Neuron (in vitro differentiated cells): Measurements from ENCODE around the gene IL11RA.

Experiments used
- H2AFZ ChIP-seq: one replicate; pipeline ENCODE4 v1.6.1; 2013; ENCODE audit warnings: low read depth, mild to moderate bottlenecking, inconsistent platforms, low read length, moderate library complexity
- H3K27me3 ChIP-seq: one replicate; pipeline ENCODE4 v1.6.1; 2013; ENCODE audit warnings: low read length; ENCODE audit not compliant: insufficient read depth
- H3K36me3 ChIP-seq: one replicate; pipeline ENCODE4 v1.6.1; 2013; ENCODE audit warnings: low read length; ENCODE audit not compliant: insufficient read depth
- H3K4me1 ChIP-seq: one replicate; pipeline ENCODE4 v1.6.1; 2013; ENCODE audit warnings: low read length; ENCODE audit not compliant: insufficient read depth
- H3K4me3 ChIP-seq: 2 replicates; pipeline ENCODE4 v1.5.1; 2013; ENCODE audit warnings: mild to moderate bottlenecking, low read length, moderate library complexity
- H3K9me3 ChIP-seq: one replicate; pipeline ENCODE4 v1.6.1; 2013; ENCODE audit warnings: low read length

Gene IL11RA

DNA sequence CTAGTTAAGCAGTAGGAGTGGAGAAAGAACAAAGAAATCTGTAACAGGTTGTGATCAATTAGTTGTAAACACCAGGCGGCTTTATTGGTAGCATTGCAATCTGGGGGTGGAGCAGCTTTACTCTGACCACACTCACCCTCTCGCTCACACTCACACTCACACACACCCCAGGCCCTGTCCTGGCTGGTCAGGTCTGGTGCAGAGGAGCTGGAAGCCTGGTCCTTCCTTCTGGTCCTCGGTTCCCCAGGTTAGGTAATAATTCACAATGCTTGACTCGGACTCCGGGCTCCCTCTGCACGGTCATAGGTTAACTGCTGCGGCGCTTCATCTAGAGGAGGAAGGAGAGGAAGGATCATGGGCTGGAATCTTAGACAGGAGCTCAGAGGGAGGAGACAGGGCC is 37.5 kb downstream of the IL11RA start:
- H3K9me3 ChIP-seq = no peaks in the 10 kb centered on the region
- no peak overlapping the region for H2AFZ ChIP-seq
- no peak overlapping the region for H3K4me3 ChIP-seq
- no peaks in the 10 kb centered on the region for H3K4me1 ChIP-seq
- H3K36me3 ChIP-seq = no peaks in the 10 kb centered on the region
- peaks cover 3% of the 10 kb centered on the region for H3K27me3 ChIP-seq

DNA sequence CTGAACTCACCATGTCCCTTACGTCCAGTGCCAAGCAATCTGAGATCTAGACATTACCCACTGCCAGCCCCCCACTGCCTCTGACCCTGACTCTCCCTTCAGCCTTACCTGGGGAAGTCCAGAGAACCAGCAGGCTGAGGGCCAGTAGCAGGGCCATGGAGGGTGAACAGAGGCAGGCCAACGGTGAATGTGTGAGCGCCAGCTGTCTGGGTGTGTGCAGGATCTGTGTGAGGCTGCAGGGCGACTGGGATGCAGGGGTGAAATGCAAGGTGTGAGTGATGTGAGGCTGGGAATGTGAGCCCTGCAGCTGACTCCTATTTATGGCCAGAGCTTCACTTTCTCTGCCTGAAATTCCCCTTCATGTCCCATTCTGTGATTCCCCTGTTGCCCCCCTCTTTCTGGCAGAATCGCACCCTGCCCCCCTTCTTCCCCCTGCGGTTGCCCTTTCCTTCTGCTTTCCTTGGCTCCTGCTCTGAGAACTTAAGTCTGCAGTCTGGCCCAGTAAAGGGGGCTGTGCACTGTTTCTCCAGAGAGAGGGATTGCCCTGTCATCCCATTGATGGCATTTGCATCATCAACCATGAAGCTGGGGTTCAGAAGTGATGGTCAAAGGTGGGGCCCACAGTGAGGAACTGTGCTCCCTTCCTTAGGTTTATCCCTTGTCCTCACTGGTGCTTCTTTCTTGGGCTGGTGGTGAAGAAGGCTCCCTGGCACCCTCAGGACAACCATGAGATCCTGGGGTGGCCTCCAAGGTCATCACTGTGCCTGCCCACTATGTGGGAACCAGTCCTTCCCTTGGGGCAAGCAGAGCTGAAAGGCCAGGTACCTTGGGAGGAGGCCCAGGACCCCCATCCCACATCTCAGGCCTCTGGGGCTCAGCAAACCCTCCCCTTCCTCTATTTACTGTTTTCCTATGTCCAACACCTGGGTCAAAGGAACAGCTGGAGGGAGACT is 39.3 kb downstream of the IL11RA start, which contains the start of gene CCL19:
CCL19 (minus strand) TSS at position 294 of the 953 bp plus-strand sequence; CDS start at position 157, 137 bp downstream.
- H2AFZ ChIP-seq = no peak within 1 kb of the TSS
- no peak within 1 kb of the TSS for H3K4me3 ChIP-seq
- no peaks in the 10 kb centered on the region for H3K9me3 ChIP-seq
- H3K36me3 ChIP-seq = no peaks in the 10 kb centered on the region
- no peaks in the 10 kb centered on the region for H3K4me1 ChIP-seq
- peaks cover 3% of the 10 kb centered on the region for H3K27me3 ChIP-seq

DNA sequence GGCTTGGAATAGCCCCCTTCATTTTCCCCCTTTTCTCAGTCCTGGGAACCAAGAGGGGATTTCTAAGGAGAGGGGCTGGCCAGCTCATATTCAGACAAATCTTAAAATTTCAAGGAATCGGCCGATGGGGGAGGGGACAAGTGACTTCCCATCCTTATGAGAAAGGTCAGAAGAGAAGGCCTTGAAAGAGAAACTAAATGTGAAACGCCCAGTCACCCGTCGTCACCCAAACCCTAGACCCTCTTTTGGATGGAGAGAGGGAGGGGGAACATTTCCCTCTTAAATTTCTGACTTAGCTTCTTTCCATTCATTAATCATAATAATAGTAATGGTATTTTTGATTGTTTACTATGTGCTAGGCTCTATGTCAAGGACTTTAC is 39.9 kb downstream of the IL11RA start:
- H3K4me3 ChIP-seq = no peak overlapping the region
- no peaks in the 10 kb centered on the region for H3K9me3 ChIP-seq
- peaks cover 5% of the 10 kb centered on the region for H3K27me3 ChIP-seq
- H3K36me3 ChIP-seq = no peaks in the 10 kb centered on the region
- no peaks in the 10 kb centered on the region for H3K4me1 ChIP-seq
- no peak overlapping the region for H2AFZ ChIP-seq

DNA sequence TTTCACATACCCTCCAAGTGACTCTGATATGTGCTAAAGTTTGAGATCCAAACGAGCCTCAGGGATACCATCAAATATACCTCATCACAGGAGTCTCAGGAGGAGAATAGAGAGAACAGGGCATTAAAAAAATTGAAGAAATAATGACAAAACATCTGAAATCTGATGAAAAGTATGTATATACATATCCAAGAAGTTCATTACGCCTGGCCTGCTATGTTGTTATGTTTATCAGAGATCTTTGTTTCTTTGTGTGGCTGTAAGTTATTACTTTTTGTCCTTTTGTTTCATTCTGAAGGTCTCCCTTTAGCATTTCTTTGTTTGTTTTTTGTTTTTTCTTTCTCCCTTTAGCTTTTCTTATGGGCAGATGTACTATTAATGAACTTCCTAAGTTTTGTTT is 41.6 kb downstream of the IL11RA start:
- H2AFZ ChIP-seq = no peak overlapping the region
- H3K4me1 ChIP-seq = no peaks in the 10 kb centered on the region
- no peaks in the 10 kb centered on the region for H3K36me3 ChIP-seq
- H3K9me3 ChIP-seq = no peaks in the 10 kb centered on the region
- peaks cover 5% of the 10 kb centered on the region for H3K27me3 ChIP-seq
- H3K4me3 ChIP-seq = no peak overlapping the region

DNA sequence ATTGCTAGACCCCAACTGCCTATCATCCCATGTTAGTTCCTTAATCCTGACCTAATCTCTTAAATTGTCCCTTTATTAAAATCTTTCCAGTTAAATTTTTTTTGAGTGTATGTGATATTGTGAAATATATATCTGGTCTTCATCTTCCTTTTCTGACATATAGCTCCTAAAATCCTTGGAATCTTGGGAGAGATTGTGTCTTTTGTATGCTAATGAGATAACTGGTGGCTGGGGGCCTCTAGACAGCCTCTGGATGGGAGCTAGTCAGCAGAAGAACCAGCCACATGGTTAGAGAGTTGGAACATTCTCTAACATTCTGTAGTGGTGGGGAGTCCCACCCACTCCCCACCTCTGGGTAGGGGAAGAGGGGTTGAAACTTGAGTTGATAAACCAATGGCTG is 42.8 kb downstream of the IL11RA start:
- Histone ChIP-seq H3K4me1 (no peaks in the 10 kb centered on the region), H3K4me3 (no peak overlapping the region), H3K36me3 (no peaks in the 10 kb centered on the region), H3K9me3 (no peaks in the 10 kb centered on the region), H3K27me3 (peaks cover 15% of the 10 kb centered on the region), H2AFZ (no peak overlapping the region)

DNA sequence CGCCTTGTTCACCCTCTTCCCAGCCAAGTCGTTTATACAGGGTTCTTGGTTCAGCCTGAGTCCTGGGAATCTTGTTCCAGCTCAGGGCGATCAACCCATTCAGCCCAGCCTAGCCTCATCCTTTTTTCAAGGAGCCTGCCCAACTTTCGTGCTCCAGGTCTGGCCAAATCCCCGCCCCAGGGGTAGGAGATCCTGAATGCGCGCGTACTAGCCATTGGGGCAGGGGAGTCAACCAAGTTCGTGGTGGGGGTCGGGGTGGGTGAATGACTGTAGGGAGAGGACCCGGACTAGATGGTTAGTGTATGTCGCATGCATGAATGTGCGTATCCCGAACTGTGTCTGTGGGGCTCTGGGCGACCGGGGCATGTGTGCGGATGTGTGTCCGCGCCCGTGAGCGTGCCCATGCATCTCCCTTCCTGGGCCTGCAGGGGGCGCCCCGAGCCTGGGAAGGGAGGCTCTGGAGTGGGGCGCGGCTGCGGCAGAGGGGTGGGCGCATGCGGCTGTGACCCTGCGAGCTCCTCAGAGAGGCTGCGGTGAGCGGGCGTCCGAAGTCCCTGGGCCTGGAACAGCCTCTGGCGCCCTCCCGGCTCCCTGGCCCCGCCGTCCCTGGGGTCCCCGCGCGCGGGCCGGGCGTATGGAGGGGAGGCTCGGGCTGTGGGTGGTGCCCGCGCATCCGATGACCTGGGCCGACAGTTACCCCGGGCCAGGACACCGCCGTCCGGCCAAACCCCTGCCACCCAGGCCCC is 49.2 kb downstream of the IL11RA start:
- Histone ChIP-seq H2AFZ (peak overlapping the region; percentile 87), H3K27me3 (peaks cover 25% of the 10 kb centered on the region), H3K9me3 (no peaks in the 10 kb centered on the region), H3K4me3 (peak overlapping the region; percentile 46), H3K36me3 (no peaks in the 10 kb centered on the region), H3K4me1 (peaks cover 4% of the 10 kb centered on the region)

DNA sequence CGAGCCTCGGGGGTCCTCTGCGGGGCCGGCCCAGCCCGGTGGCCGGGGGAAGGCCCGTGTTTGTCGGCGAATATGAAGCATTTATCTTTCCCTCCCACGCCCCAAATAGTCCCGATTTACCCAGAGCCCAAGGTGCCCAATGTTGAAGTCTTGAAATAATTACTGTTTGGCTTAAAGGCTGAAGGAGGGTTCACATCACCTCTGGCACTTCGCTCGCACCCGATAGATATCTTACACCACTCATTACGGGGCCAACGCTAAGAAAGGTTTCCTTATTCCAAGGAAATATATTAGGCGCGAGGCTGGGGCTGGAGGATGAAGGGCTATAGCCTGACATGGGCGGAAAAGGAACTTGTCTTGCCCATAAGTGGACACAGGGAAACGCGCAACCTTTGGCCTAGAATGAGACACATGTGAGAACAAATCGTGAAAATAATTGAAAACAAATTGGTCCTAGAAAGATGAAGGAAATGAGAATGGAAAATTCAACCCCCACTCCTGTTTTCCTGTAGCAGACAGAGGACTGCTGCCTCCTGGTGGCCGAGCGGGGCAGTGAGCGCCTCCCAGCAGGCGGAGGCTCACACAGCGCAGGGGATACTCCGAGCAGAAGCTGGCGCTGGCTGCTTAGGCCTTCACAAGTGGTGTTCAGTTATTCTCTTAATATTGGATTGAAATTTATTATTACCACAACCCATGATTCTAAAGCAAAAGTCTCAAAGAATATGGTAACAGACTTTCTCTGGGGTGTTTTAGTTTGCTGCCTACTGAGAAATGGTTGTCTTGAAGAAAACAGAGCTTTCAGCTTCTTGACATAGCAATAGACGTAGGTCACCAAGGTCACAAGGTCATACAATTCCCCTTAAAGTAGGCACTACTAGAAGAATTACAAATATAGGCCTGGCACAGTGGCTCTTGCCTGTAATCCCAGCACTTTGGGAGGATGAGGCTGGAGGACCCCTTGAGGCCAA is 50.1 kb downstream of the IL11RA start:
- Histone ChIP-seq H2AFZ (peak overlapping the region; percentile 87), H3K36me3 (no peaks in the 10 kb centered on the region), H3K4me3 (peak overlapping the region; percentile 46), H3K4me1 (peaks cover 4% of the 10 kb centered on the region), H3K27me3 (peaks cover 24% of the 10 kb centered on the region), H3K9me3 (no peaks in the 10 kb centered on the region)

DNA sequence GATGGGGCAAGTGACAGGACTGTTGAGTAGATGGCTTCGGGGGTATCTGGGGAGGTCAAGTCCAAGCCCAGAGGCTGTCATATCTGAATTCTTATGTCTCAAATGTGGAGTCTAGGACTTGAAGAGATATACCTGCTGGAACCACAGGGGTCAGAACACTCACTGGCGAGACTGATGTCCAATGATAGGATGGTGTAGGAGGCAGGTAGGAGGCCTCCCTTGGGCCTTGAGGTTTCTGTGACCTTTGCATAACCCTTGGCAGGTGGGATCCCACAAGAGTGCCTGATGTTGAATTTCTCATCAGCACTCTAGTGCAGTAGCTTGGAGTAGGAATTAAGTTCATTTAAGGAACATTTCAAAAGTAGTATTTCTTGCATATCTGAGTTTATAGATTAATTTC is 55.1 kb downstream of the IL11RA start:
- Histone ChIP-seq H3K36me3 (no peaks in the 10 kb centered on the region), H3K4me1 (no peaks in the 10 kb centered on the region)

DNA sequence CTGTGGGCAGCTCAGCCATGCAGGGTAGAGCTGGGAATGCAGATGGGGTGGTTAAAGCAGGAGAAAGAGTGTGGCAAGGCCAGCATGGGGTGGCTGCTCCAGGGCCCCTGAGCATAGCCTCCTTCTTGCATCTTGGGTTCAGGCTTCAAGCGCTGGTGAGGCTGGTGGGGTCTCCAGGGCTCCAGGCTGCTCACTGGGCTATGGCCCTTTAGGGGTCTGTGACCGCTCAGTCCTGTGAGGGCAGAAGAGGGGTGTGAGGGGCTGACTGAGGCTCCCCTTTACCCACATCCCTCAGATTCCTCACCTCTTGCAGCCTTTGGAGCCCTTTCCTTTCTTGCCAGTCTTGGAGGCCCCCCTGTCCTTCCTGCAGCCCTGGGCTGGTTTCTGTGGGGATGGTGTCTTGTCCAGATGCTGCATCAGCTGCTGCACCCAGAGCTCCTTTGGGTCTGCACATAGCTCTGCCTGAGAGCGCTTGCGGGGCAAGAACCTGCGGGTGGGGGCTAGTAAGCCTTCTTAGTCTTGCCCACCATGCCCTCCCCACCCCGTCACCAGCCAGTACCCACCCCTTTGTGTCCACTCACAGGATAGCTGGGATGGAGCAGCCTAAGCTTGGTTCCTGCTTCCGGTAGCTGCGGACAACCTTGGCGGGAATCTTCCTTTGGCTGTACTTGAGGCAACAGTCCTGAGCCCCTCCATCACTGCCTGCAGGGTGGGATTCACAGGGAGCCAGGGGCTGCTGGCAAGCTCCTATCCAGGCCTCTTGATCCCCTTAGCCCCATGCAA is 57.4 kb downstream of the IL11RA start:
- H3K27me3 ChIP-seq = peaks cover 11% of the 10 kb centered on the region
- no peak overlapping the region for H2AFZ ChIP-seq
- no peak overlapping the region for H3K4me3 ChIP-seq
- no peaks in the 10 kb centered on the region for H3K36me3 ChIP-seq
- H3K4me1 ChIP-seq = no peaks in the 10 kb centered on the region
- no peaks in the 10 kb centered on the region for H3K9me3 ChIP-seq

More for the DNA sequence above, 55.1 kb downstream of the IL11RA start:
- peaks cover 7% of the 10 kb centered on the region for H3K27me3 ChIP-seq
- no peak overlapping the region for H2AFZ ChIP-seq
- no peak overlapping the region for H3K4me3 ChIP-seq
- H3K9me3 ChIP-seq = no peaks in the 10 kb centered on the region

DNA sequence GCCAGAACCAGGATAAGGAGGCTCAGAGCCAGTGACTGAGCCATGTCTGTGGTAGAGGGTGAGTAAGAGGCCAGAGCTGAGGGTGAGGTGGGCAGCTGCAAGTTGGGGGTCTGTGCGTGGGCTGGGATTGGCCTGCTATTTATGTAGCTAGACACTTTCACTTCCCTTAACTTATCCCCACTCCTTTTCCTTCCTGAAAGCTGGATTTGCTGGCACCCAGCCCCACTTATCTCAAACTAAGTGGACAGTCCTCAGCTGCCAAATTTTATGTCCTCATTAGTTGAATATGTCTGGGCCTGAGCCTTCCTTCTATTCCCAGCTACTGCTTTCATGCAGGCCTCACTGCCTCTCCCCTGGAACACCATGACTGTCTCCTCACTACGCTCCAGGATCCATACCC is 58.0 kb downstream of the IL11RA start, which contains the start of gene CCL21:
CCL21 (minus strand) TSS at position 114 of the 400 bp plus-strand sequence; CDS start at position 44, 70 bp downstream.
- Histone ChIP-seq H3K4me3 (no peak within 1 kb of the TSS), H3K4me1 (no peaks in the 10 kb centered on the region), H3K9me3 (no peaks in the 10 kb centered on the region), H3K36me3 (no peaks in the 10 kb centered on the region), H2AFZ (no peak within 1 kb of the TSS), H3K27me3 (peaks cover 11% of the 10 kb centered on the region)
